HG03196 (cell line): ENCODE data around the gene C17orf113.
"Not testable (repeated sequence)": the region's sequence is repeated elsewhere in the genome, so short reads cannot be mapped to it uniquely, and the experiment has no call there.

ENCODE experiments used
- ATAC-seq: cut with Tn5 transposase; IDR thresholded peaks from one replicate; pipeline ENCODE4 v1.9.1; 2021; ENCODE audit not compliant: unreplicated experiment

Gene C17orf113

GRCh38 chr17:42017866-42018200, 32.6 kb downstream of the C17orf113 start:
- ATAC-seq, result no peak

- ATAC-seq, result peak; percentile 75
Measured at GRCh38 chr17:42016941-42017865, 33.2 kb downstream of the C17orf113 start, which contains the start of gene DNAJC7. Gene DNAJC7, minus strand, starts transcription at chr17:42017439. Its CDS starts 23 bp downstream, at chr17:42017416.

- ATAC-seq, result no peak
Measured at GRCh38 chr17:42016411-42016831, 34.0 kb downstream of the C17orf113 start.

GRCh38 chr17:42013740-42014139, 36.7 kb downstream of the C17orf113 start:
- not testable (repeated sequence) for ATAC-seq

GRCh38 chr17:42012363-42012762, 38.0 kb downstream of the C17orf113 start:
- not testable (repeated sequence) for ATAC-seq

GRCh38 chr17:42010898-42011516, 39.4 kb downstream of the C17orf113 start:
- ATAC-seq, result no peak

GRCh38 chr17:42010266-42010680, 40.1 kb downstream of the C17orf113 start:
- ATAC-seq, result not testable (repeated sequence)

GRCh38 chr17:42009170-42009569, 41.2 kb downstream of the C17orf113 start:
- no peak for ATAC-seq

GRCh38 chr17:42005166-42005565, 45.2 kb downstream of the C17orf113 start:
- no peak for ATAC-seq

- ATAC-seq, result no peak
Measured at GRCh38 chr17:42002792-42003301, 47.6 kb downstream of the C17orf113 start.

- ATAC-seq, result no peak
Measured at GRCh38 chr17:42002175-42002791, 48.1 kb downstream of the C17orf113 start.

GRCh38 chr17:42001729-42002128, 48.7 kb downstream of the C17orf113 start:
- no peak for ATAC-seq

- ATAC-seq, result no peak
Measured at GRCh38 chr17:42000413-42001133, 49.8 kb downstream of the C17orf113 start.

GRCh38 chr17:41998497-41998896, 51.9 kb downstream of the C17orf113 start:
- no peak for ATAC-seq

- ATAC-seq, result no peak
Measured at GRCh38 chr17:41996855-41997164, 53.6 kb downstream of the C17orf113 start.

- no peak for ATAC-seq
Measured at GRCh38 chr17:41992576-41992975, 57.8 kb downstream of the C17orf113 start.

GRCh38 chr17:41989702-41990419, 60.5 kb downstream of the C17orf113 start:
- no peak for ATAC-seq

- ATAC-seq, result no peak
Measured at GRCh38 chr17:41988418-41988817, 62.0 kb downstream of the C17orf113 start.
